HG02970 (cell line): ENCODE data around the gene FAM193A.

Experiments
- ATAC-seq: cut with Tn5 transposase; IDR thresholded peaks from one replicate; pipeline ENCODE4 v1.9.1; 2021; ENCODE audit warnings: mild to moderate bottlenecking, moderate library complexity, moderate number of reproducible peaks; ENCODE audit not compliant: unreplicated experiment, low FRiP score

Gene FAM193A

GRCh38 chr4:2686379-2687265, 150.2 kb downstream of the FAM193A start:
- ATAC-seq, result no peak

- ATAC-seq, result no peak
Measured at GRCh38 chr4:2688281-2688680, 151.8 kb downstream of the FAM193A start.

- ATAC-seq, result no peak
Measured at GRCh38 chr4:2688697-2689096, 152.2 kb downstream of the FAM193A start.

GRCh38 chr4:2689114-2689513, 152.7 kb downstream of the FAM193A start:
- ATAC-seq, result no peak

DNA sequence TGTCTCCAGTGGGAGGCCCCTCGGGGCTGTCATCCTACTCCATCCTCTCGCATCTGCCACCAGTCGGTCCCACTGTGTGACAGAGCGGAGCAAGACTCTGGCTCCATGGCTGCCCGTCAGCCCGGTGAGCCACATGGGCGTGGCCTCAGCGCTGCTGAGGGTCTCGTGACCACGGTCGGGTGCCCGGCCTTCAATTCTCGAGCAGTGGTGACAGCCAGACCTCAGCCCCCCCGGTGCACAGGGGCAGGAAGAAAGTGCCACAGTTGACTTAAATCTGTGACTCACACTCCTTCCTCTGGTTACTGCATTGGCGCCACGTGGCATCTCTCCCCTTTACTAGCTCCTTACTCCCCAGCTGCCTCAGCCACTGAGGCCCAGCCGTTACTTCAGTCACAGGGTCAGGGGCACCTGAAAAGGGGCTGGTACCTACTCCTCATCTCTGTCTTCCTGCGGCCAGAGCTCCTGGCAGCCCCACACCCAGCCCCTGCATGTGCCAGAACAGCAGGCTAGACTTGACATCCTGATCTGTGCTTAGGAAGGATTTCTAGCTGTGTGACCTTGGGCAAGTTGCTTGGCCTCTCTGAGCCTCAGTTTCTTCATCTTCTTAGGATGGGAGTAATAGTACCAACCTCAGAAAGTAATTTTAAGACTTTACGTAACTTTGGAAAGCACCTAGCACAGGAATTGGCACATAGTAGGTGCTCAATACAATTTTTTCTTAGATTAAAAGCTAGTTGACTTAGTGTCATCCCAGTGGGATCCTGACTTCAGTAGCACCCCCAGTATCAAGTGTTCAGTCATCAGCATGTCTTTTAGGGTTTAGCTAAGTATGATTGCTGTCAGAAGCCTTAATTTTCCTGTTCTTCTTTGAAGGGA, 153.6 kb downstream of the FAM193A start:
- ATAC-seq, result peak; percentile 39

GRCh38 chr4:2691313-2691712, 154.9 kb downstream of the FAM193A start:
- ATAC-seq, result no peak

- ATAC-seq, result no peak
Measured at GRCh38 chr4:2691952-2692435, 155.5 kb downstream of the FAM193A start.

- ATAC-seq, result no peak
Measured at GRCh38 chr4:2694691-2695090, 158.2 kb downstream of the FAM193A start.

DNA sequence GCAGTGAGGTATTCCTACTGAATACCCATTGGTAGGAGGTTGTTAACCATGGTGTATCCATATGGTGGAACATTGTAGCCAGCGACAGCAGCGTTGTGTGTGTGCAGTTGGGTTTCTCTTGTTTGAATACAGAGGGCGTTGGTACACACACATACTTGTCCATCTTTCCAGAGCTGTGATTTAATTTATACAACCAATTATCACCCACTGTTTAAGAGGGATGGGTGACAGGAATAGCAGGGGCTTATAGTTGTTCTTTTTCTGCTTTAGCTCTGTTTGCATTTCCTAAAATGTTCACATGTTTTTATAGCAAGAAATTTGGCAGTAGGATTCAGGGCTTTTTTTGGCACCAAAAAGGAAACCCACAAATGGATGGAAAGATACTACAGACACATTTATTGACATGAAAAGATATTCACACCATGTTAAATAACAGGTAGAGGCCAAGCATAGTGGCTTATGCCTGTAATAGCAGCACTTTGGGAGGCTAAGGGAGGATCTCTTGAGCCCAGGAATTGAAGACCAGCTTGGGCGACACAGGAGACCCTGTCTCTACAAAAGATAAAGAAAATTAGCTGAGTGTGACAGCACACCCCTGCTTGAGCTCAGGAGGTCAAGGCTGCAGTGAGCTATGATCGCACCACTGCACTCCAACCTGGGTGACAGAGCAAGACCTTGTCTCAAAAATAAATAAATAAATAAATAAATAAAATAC, 159.1 kb downstream of the FAM193A start:
- no peak for ATAC-seq

DNA sequence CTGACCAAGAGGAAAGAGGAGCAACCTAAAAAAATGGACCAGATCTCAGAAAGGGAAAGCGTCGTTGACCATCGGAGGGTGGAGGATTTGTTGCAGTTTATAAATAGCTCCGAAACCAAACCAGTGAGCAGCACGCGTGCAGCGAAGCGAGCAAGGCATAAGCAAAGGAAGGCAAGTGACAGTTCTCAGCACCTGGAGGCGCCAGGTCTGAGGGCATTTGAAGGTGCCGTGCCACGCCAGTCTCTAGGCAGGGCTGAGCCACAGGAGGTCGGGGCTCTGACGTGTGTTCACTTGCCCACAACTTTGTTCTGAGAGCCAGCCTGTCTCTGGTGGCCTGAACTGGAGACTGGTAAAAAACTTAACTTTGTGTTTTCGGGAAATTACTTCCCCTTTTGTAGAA, 160.0 kb downstream of the FAM193A start:
- peak; percentile 84 for ATAC-seq

- no peak for ATAC-seq
Measured at GRCh38 chr4:2697995-2698414, 161.6 kb downstream of the FAM193A start.

DNA sequence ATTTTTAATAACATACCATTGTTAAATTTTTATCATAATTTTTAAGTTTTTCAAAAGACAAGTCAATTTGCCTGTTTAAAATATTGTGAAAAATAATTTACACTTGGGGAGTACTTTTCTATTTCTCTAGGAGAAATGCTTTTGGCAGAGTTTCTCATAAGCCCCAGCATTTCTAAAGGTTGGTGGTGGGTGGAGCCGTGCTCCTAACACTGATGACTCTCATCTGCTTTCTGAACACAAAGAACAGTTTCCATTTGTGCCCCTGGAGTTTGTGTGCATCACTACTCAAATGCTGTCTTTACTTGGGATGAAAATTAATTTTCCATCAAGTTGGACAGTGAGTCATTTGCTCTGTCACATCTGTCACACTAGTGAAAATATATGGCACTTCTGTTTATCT, 162.1 kb downstream of the FAM193A start:
- no peak for ATAC-seq

DNA sequence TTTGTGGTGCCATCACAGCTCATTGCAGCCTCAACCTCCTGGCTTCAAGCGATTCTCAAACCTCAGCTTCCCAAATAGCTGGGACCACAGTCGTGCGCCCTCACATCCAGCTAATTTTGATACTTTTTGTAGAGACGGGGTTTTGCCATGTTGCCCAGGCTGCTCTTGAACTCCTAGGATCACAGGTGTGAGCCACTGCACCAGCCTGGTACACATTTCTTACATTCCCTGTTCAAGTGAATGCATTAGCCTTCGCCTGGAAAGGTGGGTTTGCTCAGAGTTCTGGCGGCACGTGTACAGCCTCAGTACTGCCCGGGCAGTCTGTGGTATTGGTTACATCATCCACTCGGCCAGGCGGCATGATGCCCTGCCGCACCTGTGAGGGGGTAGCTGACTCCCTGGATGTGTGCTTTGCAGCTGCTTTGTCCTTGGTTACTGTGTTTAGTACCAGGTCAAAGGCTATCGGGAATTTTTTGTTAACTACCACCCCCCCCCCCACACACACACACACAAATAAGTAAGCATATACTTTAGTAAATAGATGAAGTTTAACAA, 162.6 kb downstream of the FAM193A start:
- ATAC-seq, result no peak

GRCh38 chr4:2699534-2699933, 163.1 kb downstream of the FAM193A start:
- ATAC-seq, result no peak

DNA sequence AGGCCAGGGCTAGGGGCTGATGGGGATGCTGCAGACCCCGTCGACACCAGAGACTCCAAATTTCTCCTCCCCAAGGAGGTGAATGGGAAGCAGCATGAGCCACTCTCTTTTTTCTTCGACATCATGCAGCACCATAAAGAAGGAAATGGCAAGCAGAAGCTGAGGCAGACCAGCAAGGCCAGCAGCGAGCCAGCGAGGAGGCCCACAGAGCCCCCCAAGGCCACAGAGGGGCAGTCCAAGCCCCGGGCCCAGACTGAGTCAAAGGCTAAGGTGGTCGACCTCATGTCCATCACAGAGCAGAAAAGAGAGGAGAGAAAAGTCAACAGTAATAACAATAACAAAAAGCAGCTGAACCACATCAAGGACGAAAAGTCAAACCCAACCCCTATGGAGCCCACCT, 163.6 kb downstream of the FAM193A start:
- ATAC-seq, result no peak

- ATAC-seq, result no peak
Measured at GRCh38 chr4:2702361-2702760, 165.9 kb downstream of the FAM193A start.

- ATAC-seq, result no peak
Measured at GRCh38 chr4:2702770-2703169, 166.3 kb downstream of the FAM193A start.

DNA sequence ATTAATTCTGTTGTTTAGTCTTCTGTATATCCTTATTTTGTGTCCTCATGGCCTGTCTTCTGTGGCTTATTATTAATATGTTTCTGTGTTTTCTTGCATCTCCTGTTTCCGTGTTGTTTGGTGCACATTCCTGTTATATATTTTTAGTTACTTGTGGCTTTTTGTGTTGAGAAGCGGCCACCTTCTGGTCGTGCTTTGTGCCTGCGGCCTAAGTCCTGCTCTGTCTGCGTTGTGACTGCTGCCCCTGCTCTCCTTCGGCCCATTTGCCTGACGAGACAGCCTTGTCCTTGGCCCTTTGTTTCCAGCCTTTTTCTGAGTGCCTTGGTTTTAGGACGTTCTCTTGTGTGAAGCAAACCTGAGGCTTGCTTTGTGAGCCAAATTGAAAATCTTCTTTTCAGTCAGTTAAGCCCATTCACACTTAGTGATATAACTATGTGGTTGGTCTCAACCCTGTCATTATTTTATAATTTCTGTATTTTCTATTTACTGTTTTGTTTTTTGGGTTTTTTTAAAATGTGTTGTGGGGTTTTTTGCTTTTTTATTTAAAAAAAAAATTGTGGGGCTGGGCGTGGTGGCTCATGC, 175.9 kb downstream of the FAM193A start:
- no peak for ATAC-seq

- ATAC-seq, result no peak
Measured at GRCh38 chr4:2713337-2713736, 176.9 kb downstream of the FAM193A start.
